Middle frontal gyrus (tissue), 1 donor: Measurements from ENCODE around the gene BSPRY.

Source experiments
- DNase-seq: peaks from one replicate; pipeline ENCODE4 v3.0.0-alpha.2; 2015; ENCODE audit warnings: low spot score; ENCODE audit errors: extremely low spot score

BSPRY gene

DNA sequence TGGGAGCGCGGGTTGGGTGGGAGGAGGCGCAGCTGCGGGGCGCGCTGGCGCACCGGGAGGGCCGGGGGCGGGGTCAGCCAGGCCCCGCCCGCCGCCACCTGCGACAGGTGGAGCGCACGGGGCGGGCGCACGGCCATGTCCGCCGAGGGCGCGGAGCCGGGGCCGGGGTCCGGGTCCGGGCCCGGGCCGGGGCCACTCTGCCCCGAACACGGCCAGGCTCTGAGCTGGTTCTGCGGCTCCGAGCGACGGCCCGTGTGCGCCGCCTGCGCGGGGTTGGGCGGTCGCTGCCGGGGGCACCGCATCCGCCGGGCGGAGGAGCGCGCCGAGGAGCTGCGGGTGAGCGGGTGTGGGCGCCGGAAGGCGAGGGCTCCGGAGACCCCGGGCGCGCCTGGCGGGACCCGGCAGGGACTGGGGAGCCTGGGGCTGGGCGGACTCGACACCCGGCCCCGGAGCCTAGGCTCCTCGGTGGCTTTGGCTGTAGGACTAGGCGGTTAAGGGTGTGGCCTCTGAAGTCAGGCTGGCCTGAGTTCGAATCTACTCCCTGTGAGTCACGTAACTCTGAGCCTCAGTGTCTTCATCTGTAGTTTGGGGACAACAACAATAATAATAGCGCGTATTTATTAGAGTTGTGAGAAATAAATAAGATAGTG lies at the start of gene BSPRY:
Gene BSPRY (plus strand): TSS at position 97 of the 650 bp plus-strand sequence. CDS start 39 bp downstream, at position 136.
- no peak for DNase-seq

DNA sequence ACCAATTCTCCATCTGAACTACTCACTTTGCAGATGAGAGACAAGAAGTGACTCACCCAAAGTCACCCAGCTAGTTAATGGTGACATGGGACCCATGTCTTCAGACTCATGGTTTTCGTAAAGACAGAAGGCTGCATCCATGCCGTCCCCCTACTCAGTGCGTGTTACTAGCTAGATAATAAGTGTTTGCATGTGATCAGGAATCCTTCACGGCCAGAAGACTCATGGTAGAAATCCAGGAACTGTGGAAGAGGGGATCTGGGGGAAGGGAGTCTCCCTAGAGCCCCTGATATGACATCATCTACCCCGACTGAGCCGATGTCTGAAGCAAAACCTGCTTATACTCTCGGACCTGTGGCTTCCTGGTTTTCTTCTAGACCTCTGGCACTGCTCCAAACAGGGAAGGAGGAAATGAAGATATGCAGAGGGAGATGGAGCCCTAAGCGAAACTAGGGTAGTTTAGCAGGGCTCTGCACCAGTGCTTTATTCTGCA lies 49.5 kb upstream of the BSPRY start:
- DNase-seq = no peak

DNA sequence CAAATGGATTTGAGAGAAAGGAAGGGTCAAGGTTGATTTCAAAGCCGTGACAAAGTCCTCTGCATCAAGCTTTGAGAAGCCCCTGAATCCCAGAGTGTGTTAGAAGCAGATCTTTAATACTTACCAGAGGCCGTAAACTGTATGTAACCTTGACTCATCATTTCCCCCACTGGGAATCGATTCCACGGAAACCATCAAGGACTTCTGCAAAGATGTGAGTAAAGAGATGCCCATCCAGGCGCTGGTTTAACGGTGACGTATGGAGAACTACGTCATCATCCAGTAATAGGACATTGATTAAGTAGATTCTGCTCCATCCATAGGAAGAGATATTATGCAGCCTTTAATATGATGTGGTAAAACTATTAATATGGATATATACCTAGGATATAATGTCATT lies 47.8 kb upstream of the BSPRY start:
- DNase-seq = no peak

DNA sequence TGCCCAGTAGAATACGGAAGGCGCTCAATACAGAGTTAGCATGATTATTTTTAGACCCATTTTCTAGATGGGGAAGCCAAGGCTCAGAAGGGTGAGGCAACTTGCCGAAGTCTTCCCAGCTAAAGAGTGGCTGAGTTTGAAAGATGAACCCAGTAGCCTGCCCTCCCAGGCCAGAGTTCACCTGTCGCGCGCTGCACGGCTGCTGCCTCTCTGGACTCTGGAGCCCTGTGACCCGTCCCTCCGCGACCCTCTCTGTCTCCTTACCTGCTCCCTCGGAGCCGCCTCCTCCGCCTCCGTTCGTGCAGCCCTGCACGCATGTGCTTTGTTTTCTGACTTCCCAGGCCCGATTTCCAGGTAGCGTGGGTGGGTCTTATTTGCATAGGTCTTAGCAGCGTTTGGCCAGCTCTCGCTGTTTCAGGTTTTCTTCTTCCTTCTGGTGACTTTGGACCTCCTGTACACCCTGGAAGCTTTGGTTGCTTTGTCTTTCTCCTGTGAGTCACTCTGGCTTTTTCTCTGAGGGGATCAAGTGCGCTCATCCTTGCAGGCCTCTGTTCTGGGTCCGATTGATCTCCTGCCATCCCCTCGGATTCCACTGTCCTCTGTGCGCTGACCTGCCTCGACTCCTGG lies 46.4 kb upstream of the BSPRY start, which contains the start of gene RNF183:
Gene RNF183 (minus strand): TSS at position 585 of the 627 bp plus-strand sequence. CDS start 5,192 bp downstream, outside the sequence.
- no peak for DNase-seq

DNA sequence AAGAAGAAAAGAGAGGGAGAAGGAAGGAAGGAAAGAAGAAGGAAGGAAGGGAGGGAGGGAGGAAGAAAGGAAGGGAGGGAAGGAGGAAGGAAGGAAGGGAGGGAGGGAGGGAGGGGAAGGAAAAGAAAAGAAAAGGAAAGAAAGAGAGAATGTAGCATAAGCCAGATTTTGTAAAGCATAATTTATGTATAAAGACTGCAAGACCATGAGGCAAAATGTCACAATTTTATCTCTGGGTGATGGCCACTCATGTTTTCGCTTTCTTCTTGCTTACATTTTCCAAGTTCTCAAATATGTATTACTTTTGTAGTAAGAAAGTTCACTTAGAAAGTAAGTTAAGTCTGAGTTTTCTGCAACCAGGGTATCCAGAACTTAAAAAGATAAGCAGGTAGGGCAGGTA lies 42.8 kb upstream of the BSPRY start:
- no peak for DNase-seq

DNA sequence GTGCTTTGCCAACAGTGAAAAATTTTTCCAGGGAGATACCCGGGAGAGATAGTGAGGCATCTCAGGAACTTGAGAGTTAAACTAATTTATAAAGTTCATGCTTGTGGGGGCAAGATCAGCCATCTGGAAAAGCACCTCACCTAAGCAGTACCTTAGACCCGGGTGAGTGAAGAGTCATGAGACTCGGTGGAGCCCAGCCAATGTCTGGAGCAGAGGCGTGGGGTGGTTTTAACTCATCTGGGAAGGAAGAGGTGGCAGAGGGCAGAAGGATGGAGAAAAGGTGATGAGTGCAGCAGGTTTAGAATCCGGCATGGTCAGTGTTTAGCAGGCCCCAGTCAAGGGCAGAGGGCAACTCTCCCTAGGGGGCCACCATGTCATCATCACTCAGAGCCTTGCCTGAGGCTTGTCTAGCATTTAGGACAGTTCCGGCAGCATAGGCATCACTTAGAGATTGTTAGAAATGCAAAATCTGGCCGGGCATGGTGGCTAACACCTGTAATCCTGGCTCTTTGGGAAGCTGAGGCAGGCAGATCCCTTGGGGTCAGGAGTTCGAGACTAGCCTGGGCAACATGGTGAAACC lies 41.9 kb upstream of the BSPRY start:
- no peak for DNase-seq

DNA sequence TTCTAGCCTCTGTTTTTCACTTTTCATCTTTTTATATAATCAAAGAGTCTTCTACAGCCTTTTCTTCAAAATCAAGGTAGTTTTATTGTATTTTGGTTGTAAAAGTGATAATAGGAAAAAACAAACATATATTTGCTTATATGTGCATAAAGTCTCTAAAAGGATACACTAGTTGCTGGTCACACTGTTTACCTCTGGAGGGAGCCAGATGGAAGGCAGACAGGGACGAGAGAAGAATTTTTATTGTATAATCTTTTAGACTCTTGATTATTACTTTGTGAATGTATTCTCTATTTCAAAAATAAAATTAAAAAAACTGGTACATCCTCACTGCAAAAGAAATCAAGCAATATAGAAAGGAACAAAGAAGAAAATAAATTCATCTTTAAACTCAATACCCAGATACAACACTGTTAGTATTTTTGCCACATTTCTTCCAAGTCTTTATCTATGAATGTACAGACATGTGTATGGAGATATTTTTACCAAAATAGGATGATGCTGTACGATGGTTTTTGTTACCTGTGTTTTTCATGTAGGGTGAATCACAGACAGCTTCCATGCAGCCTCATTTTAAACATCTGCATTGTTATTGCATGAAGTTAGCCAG lies 40.0 kb upstream of the BSPRY start:
- DNase-seq = no peak

DNA sequence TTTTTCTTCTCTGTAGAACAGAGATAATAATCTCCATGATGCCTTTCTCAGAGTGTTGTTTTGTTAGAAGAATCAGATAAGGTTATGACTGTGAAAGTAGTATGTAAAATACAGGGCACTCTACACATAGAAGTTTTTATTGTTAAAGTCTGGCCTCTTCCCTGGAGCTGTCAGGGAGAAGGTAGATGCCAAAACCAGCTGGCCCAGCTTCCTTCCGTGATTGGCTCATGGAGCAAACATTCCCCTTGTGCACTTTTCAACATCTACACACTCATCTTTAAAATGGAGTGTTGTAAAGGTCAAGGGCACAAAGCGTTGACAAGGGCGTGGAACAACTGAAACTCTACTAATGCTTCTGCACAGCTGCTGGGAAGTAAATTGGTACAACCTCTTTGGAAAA lies 38.8 kb upstream of the BSPRY start:
- no peak for DNase-seq

DNA sequence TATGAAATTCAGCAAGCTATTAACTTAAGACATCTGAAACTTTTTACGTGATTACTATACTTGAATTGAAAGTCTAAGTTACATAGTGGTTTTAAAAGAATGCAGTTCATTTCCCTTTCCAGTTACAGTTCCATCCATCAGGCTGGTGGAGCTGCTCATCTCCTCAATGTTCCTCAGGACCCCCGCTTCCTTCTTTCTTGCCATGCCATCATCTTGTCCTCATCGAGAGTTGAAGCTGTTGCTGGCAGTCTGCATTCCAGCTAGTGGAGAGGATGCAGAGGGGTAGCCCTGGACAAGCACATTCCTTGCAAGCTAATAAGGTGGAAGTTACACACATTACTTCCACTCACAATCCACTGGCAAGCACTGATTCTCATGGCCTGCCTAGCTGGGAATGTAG lies 37.4 kb upstream of the BSPRY start:
- no peak for DNase-seq

DNA sequence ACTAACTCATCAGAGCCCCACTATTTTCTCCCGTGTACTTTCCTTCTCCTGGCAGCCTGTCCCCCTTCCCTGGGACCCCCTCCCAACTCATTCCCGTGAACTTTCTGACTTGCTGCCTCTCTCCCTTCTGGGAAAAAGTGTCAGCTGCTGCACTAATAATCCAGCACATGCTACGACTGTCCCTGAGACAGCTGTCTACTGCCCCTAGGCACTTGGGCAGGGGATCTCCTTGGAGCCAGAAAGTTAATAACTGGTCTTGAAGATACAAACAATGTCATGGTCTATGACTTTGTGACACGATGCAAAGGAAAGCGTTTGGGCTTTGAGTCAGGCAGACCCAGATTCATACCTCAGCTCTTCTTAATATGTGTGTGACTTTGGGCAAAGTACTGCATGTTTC lies 36.1 kb upstream of the BSPRY start:
- DNase-seq = no peak

DNA sequence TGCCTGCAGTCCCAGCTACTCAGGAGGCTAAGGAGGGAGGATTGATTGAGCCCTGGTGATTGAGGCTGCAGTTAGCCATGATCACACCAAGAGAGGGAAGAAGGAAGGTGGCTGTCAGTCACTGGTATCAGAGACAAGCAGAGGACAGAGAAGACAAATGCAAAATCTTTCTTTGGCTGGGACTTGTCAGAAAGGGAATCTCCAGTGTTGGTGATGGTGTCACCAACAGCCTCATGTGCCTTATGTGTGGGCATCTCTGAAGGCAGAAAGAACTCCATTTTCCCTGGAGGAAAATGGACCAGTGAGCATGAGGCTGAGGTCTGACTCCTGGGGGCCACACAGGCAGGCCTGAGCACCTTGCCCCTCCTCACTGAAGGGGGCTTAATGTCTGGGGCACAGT lies 34.1 kb upstream of the BSPRY start:
- no peak for DNase-seq

DNA sequence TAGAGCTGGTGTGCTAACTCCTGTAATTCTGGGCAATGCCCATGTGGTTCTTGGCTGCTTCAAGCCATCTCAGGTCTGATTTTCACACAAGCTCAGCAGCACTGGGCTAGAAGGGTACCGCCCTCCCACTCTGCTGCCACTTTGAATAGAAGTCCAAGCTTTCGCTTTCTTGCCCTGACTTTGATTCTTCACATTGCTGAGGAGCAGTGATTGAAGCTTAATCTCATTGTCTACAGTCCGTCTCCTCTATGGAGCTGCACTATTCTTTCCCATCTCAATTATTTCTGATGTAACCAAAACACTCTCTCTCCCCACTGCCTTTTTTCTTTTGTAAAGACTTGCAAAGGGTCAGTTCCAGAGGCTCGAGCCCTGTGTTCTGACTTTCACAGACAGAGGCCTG lies 33.3 kb upstream of the BSPRY start:
- no peak for DNase-seq

DNA sequence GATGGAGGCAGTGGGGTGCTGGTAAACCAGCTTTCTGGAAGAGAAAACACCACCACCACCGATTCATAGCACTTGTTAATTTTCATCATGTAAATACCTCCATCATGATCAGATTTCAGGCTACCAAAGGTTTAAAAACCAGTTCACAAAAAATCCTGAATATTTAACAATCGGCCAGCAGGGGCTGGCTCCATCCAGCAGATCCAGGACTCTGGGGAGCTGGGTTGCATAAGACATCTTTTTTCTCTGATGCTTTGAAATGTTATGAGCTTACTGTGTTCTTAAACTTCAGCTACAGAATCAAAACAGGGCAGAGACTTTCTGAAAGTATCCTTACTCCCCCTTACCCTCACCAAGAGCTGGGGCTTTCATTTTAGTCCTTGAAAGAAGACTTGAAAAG lies 31.6 kb upstream of the BSPRY start:
- no peak for DNase-seq

DNA sequence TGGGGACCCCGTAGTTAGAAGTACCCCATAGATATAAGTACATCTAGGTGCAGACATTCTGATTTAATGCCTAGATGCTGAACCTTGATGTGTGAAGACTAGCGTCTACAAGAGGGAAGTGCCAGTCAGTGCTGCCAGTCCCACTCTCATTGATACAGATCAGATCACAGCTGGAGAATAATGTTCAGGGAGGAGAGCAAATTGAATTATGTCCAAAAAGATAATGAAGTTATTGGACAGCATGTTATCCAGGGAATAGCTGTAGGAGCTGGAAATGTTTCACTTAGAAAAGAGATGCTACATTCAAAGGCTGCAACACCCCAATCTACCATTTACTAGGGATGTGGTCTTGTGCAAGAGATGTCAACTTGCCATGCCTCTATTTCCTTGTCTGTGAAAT lies 30.3 kb upstream of the BSPRY start:
- DNase-seq = no peak

DNA sequence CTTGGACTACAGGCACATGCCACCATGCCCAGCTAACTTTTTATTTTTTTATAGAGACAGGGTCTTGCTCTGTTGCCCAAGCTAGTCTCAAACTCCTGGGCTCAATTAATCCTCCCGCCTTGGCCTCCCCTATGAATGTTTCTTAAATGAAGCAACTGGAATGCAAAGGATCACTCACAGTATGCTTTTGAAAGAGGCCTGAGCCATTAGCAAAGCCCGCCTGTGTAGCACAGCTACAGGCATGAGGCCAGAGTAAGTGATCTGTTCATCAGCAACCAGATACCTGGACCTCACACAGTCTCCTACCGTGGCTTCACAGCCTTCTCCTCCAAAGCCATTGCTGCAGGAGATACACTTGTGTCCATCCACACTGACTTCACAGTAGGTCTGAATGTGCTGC lies 29.3 kb upstream of the BSPRY start:
- no peak for DNase-seq

DNA sequence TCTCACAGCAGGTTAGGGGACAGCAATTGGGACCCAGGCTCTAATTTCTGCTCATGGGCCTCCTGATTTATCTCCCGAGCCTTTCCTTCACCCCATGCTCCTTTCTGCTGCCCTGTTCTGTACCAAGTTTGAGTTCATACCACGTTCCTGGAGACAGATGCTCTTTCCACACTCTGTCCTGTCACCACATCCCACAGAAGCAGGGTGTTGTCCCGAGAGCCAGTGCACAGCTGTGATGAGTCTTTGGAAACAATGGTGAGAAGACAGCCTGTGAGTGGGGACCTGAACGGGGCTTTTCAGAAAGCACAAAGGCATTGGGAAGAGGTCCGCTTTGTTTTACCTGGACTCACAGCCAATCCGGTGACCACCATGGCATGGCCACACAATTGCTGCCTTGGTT lies 26.7 kb upstream of the BSPRY start:
- no peak for DNase-seq

DNA sequence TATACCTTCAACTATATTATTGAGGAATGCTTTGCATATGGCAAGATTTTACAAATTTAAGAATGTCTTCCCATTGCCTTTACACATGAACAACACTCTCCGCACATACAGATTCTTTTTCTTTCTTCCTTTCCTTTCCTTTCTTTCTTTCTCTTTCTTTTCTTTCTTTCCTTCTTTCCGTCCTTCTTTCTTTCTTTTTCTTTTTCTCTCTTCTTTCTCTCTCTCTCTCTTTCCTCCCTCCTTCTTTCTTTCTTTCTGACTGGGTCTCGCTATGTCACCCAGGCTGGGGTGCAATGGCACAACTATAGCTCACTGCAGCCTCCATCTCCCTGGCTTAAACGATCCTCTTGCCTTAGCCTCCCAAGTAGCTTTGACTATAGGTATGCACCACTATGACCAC lies 23.1 kb upstream of the BSPRY start:
- DNase-seq = no peak

DNA sequence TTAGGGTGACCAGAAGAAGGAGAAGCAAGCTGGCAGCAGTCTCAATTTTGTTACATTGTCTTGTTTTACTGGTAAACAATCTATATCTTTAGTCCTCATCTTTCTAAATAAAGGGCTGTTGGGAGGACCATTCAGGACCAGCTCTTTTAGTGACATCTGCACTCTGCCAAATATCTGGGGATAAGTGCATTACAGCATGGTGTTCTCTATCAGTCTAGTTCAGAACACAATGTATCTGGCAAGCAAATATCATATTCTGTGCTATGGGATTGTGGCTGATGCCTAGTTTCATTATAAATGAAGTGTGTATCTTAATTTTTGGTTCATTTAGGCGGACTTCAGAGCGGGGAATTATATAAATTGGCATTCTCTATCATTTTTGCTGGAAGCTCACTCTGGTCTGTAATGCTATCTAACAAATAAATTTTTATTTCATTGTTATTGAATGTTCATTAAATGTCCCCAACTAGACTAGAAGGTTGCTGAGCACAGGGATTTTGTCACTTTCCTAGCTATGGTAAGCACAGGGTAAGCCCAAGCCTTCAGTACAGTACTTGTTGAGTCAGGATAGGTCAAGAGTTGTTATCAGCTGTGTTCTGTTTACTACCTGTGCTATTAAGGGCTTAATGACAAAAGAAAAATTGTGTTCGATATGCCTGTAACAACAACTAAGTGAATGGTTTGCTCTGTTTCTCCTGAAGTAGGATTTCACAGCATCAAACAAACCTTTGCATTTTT lies 21.1 kb upstream of the BSPRY start:
- no peak for DNase-seq

DNA sequence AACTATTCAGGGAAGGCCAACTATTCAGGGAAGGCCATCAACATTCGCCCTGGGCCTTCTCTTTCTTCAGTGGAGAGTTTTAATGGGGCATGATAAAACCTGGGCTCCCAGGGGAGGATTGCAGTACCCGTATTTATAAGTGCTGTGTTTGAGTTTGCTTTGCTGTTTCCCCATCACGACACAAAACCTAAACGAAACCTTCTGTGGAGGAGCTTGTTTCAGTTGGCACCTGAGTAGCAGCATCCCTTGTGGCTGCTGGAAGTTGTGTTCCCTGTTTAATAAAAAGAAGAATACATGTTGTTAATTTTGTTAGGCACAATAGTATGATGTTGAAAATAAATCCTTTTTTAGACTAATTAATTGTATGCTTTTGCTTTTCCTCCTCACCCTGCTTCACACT lies 17.6 kb upstream of the BSPRY start:
- no peak for DNase-seq

DNA sequence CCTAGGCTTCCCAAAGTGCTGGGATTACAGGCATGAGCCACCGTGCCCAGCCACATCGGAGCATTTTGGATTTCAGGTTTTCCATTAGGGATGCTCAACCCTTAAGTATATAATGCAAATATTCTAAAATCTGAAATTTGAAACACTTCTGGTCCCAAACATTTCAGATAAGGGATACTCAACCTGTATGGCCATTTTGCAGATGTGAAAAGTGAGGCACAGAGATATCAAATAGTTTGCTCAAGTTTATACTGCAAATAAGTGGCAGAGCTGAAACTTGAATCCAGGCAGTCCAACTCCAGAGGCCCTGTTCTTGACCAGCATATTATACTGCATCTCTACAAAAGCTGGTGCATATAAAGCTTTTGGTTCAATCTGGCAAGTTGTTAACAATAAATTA lies 11.6 kb upstream of the BSPRY start:
- no peak for DNase-seq

DNA sequence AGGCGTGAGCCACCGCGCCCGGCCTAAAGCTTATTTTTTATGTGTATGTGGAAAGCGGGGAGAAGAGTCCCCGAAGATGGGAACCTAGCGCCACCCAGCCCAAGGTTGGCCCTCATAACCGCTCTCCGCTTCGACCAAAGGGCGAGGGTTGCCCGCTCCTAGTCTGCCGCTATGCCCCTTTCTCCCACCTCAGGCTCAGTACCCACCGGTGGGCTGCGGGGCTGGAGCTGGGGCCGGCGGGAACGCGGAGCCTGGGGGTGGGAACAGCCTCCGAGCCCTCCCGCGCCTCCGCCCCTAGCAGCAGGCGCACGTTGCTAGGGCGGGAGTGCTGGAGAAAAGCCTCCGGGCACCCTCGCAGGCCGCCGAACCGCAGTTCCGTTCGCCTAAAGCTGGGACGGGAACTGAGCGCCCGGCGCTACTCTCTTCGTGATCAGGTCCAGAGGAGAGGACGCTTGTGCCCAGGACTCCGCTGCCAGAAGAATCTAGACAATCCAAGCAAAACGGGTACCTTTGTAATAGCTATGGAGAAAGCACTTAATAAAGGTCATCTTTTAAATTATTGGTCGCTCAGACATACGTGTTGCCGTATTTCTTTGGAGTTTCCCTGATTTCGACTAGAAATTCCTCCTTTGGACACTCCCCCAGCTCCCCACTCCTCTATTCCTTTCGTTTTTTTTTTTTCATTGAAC lies 9.2 kb upstream of the BSPRY start, which contains the start of gene WDR31:
Gene WDR31 (minus strand): TSS at position 265 of the 689 bp plus-strand sequence. CDS start 8,253 bp downstream, outside the sequence.
- peak; percentile 83 for DNase-seq
